Activated CD4-positive, CD25-positive, alpha-beta regulatory T cell treated with anti-CD3 and anti-CD28 coated beads, Interleukin-2, amount 50 U/mL, for 24 hours (primary cell): ENCODE data around the gene CIZ1.

Source experiments
- ATAC-seq, 2 donors: fragments of 150-1000 bp; cut with Tn5 transposase; one replicate each; pipeline ENCODE4 v1.10.0; 2021; ENCODE audit warnings: mild to moderate bottlenecking in 1 of 2, moderate library complexity in 1 of 2

The CIZ1 gene

GRCh38 chr9:128214571-128215490, 23.5 kb upstream of the CIZ1 start:
- no peak for ATAC-seq

- no peak for ATAC-seq
Observed at GRCh38 chr9:128213746-128214497, 22.6 kb upstream of the CIZ1 start.

GRCh38 chr9:128211981-128212281, 20.6 kb upstream of the CIZ1 start:
- no peak for ATAC-seq

GRCh38 chr9:128211186-128211980, 20.0 kb upstream of the CIZ1 start:
- no peak for ATAC-seq

- no peak for ATAC-seq
Observed at GRCh38 chr9:128208946-128209669, 17.7 kb upstream of the CIZ1 start.

- no peak for ATAC-seq
Observed at GRCh38 chr9:128208386-128208785, 17.0 kb upstream of the CIZ1 start.

- ATAC-seq, result no peak
Observed at GRCh38 chr9:128206916-128207910, 15.8 kb upstream of the CIZ1 start.

- ATAC-seq, result no peak
Observed at GRCh38 chr9:128206484-128206883, 15.1 kb upstream of the CIZ1 start.

- no peak for ATAC-seq
Observed at GRCh38 chr9:128205296-128205944, 14.0 kb upstream of the CIZ1 start.

GRCh38 chr9:128204858-128205257, 13.5 kb upstream of the CIZ1 start:
- no peak for ATAC-seq

GRCh38 chr9:128203707-128204551, 12.6 kb upstream of the CIZ1 start:
- peak in 1 of 2 donors; percentile 14 for ATAC-seq

GRCh38 chr9:128203024-128203706, 11.8 kb upstream of the CIZ1 start, which contains the start of gene DNM1:
Gene DNM1, plus strand, starts transcription at chr9:128203379. Its CDS starts 92 bp downstream, at chr9:128203471.
- peak; percentile 86 for ATAC-seq

GRCh38 chr9:128202648-128203023, 11.3 kb upstream of the CIZ1 start:
- no peak for ATAC-seq

- no peak for ATAC-seq
Observed at GRCh38 chr9:128201441-128202369, 10.3 kb upstream of the CIZ1 start.

- ATAC-seq, result no peak
Observed at GRCh38 chr9:128193469-128194096, 2.2 kb upstream of the CIZ1 start.

GRCh38 chr9:128192601-128193371, 1.4 kb upstream of the CIZ1 start:
- ATAC-seq, result peak in 1 of 2 donors; percentile 68
